Measurements from ENCODE around the gene ACER1.

- TF ChIP-seq CTCF (tag by site-specific recombination; IDR thresholded peaks at IDR 0.05) (no peak), GLI4 (tag by site-specific recombination; IDR thresholded peaks at IDR 0.05) (no peak), ZNF426 (tag by site-specific recombination; IDR thresholded peaks at IDR 0.05) (no peak), ZNF132 (tag by site-specific recombination; IDR thresholded peaks at IDR 0.05; ENCODE audit: borderline replicate concordance) (no peak), KLF16 (tag by site-specific recombination; IDR thresholded peaks at IDR 0.05) (no peak), ZNF221 (tag by site-specific recombination; IDR thresholded peaks at IDR 0.05; ENCODE audit: borderline replicate concordance) (no peak)
Measured at GRCh38 chr19:6334490-6335285, 1.3 kb upstream of the ACER1 start.
